NCI-H2081 treated with DMSO at 0.1 percent for 48 hours (cell line): Measurements from ENCODE around the gene PDGFA.

Experiments used
- DNase-seq: peaks from one replicate; lab custom pipeline; 2025; lab: John Stamatoyannopoulos, UW

The PDGFA gene

DNA sequence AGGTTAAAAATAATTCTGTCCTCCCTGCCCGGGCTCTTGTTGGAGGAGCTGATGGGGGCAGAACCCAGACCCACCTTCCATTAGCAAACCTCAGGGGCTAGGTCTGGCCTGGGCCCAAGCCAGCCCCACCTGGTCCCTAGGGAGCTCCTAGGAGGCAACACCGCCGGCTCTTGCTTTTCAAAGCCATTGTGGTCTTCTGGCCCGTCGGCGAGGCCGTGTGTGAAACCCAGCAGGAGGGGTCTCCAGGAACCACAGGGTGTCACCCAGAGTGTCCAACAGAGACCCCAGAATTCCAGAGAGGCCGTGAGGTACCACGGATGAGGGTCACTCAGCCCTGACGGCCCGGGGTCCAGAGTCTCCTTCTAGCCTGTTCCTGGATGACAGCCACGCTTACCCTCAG is 16.6 kb upstream of the PDGFA start:
- no peak for DNase-seq

- DNase-seq, result no peak
Measured at GRCh38 chr7:534959-535358, 15.3 kb upstream of the PDGFA start.

- DNase-seq, result no peak
Measured at GRCh38 chr7:534075-534474, 14.4 kb upstream of the PDGFA start.

DNA sequence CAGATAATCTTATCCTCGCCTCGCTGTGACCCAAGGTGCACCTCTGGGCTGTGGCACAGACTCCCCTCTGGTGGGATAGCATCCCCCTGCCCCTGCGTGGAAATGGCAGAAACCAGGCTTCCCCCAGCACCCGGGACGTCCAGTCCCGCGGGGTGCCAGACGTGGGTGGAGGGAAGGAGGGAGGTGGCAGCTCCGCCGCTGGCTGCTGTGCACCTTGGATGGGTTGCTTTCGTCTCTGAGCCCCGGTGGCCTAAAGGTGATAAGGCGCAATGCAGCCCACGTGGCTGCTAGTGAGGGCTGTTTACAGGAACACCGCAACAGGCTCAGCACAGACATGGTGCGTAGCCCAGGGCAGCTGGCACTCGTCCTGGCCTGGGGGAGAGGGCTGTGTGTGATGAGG is 13.6 kb upstream of the PDGFA start:
- no peak for DNase-seq

DNA sequence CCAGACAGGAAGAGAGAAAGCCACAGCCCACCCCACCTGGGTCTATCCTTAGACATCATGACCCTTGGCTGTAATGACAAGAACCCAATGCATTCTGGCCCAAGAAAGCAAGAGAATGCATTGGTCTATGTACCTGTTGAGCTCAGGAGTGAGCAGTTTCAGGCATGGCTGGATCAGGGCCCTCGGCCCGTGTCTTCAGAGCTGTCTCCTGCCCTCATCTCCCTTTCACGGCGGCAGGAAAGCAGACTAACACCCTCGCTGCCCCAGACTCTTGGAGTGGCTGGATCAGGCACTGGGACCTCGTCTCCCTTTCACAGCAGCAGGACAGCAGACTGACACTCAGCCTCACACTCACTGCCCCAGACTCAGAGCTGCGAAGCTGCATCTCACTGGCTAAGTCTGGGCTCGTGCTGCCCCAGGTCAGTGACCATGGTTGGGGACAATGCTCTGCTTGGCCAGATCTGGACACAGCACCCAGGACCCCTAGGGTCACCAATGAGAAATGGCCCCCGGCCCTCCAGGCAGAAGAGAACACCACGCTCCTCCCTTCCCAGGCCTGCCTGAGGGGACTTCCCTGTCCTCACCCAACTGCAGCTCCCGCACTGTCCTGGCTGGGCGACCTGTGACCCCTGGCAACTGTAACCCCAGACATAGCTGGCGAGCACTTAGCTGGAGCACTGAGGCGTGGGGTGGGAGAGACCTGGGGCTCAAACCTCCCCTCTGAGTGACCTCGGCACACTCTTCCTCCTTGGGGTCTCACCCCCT is 12.9 kb upstream of the PDGFA start:
- DNase-seq, result no peak

- DNase-seq, result no peak
Measured at GRCh38 chr7:531777-532176, 12.1 kb upstream of the PDGFA start.

- no peak for DNase-seq
Measured at GRCh38 chr7:528451-528850, 8.8 kb upstream of the PDGFA start.

DNA sequence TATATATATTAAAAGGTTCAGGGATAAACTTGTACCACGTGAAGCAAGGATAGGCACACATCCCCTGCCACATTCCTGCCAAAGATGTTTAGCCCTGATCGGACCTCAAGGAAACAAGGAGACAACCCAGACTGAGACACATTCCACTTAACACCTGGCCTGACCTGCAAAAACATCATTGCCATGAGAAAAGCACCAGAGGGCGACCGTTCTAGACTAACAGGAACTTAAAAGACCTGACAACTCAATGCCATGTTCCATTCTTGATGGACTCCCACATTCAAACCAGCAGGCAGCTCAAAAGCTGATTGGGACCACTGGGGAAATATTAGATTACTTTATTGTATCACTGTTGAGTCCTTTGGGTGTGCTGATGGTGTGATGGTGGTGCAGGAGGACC is 8.1 kb upstream of the PDGFA start:
- no peak for DNase-seq

DNA sequence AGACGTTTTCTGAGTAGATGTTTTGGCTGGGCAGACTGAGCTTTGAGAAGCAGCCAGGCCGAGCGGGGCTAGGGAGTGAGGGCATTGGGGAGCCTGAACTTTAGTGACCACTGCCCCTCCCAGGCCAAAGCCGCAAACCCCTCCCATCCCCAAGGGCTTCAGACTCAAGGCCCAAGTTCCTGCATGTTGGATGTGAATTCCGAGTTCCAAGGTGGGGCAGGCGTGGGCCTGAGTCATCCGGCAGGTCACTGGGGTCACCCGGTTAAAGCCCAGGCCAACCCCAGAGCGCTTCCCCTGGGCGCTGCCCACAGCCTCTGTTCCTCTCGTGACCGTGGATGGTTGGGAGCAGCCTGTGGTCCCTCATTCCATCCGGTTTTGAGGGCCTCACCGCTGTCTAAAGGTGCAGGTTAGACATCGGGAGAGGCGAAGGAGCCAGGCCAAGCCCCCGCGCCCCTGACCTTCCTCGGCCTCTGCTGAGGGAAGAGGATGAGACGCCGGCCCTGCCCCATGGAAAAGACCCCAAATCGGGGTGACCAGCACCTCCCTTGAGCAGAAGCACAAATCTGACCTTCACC is 6.9 kb upstream of the PDGFA start:
- DNase-seq, result no peak

DNA sequence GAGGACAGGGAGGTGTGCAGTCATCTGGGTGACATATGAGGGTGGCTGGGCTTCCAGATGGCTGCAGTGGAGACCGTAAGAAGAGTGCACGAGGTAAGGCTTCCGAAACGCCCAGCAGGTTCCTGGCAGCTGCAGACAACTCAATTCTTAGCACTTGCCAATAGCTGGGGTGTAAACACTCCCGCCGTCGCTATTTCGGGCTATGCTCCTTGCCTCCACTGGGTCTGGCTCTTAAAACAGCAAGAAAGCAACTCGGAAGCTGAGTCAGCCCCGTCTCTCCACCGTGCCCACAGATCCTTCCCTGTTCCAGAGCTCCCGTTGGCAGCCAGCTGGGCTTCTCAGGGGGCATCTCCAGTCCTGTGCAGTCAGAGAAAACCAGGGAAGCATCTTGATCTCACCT is 6.1 kb upstream of the PDGFA start:
- no peak for DNase-seq

- no peak for DNase-seq
Measured at GRCh38 chr7:524800-525199, 5.2 kb upstream of the PDGFA start.

DNA sequence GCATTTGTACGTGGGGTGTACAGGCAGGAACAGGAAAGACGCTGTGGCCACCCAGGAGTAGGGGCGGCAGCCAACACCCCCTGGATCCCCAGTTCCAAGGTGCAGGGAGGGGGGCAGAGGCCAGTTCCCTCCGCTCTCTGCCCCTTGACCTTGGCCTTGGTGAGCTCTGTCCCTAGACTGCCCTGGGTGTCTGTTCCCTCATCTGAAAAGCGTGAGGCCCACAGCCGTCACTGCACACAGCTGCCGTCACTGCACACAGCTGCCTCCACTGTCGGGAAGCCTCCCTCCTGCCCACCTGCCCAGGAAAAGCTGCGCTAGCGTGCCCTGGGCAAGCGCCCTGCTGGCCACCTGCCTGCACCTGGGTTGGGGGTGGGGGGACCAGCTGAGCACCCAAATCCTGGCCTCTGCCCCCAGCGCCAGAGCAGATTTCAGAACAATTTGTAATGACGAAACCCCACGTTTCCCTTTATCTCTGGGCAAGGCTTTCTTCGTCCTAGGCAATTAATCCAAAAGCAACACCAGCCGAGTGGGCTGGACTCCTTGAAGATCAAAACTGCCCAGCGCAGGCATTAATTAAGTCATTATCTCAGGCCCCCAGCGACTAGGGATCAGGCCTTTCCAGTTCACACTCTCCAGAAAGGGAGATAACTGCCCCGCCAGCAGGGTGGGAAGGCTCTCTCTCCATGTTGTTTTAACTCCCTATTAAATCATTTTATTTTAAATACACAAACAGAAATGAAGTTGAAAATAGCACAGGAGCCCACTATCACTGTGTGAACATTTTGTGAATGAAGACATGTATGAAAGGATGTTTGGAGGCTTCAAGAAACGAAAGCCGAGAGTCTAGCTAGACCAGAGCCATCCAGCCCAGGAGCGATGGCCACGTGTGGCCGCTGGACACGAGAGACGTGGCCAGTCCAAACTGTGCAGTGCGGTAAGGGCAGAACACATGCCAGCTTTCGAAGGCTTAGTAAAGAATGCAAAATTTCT is 4.0 kb upstream of the PDGFA start:
- DNase-seq, result no peak

- no peak for DNase-seq
Measured at GRCh38 chr7:522951-523314, 3.3 kb upstream of the PDGFA start.

DNA sequence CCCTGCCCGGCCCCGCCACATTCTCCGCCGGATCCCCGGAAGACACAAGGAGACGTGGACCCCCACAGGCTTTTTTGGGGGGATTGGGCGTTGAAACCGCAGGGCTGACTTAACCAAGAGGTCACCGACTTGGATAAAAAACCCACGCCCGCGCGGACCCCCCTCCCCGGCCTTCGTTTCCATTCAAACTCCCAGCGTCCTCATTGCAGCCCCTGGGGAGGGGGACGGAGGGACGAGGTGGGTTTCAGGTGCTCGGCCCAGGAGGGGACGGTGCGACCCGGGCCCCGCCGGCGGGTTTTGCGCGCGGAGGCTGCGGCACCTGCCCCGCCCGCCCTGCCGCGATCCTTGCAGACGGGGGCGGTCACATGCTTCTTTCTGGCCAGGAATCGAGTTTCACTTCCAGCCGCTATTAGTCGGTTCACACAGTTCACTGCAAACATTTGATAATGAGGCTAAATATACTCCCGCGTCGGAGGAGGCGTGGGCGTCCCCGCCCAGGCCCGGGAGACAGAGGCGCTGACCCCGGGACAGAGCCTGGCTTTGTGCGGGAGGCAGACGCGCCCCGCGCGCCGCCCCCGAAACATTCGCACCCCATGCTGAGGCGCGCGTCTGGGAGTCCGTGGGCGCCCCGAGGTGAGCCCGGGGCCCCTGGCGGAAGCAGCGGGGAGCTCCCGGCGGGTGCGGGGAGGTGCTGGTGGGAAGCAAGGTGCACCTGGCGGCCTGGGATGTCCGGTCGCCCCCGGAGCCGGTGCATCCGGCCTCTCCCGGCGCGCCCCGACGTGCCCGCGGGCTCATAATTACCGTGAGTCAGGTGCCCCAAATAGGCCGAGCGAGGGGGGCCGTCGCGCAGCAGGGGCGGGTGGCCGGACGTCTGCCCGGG is 2.7 kb upstream of the PDGFA start:
- DNase-seq, result no peak

- DNase-seq, result no peak
Measured at GRCh38 chr7:521221-522070, 1.8 kb upstream of the PDGFA start.

GRCh38 chr7:520503-521161 is 986 bp upstream of the PDGFA start:
- DNase-seq, result no peak

DNA sequence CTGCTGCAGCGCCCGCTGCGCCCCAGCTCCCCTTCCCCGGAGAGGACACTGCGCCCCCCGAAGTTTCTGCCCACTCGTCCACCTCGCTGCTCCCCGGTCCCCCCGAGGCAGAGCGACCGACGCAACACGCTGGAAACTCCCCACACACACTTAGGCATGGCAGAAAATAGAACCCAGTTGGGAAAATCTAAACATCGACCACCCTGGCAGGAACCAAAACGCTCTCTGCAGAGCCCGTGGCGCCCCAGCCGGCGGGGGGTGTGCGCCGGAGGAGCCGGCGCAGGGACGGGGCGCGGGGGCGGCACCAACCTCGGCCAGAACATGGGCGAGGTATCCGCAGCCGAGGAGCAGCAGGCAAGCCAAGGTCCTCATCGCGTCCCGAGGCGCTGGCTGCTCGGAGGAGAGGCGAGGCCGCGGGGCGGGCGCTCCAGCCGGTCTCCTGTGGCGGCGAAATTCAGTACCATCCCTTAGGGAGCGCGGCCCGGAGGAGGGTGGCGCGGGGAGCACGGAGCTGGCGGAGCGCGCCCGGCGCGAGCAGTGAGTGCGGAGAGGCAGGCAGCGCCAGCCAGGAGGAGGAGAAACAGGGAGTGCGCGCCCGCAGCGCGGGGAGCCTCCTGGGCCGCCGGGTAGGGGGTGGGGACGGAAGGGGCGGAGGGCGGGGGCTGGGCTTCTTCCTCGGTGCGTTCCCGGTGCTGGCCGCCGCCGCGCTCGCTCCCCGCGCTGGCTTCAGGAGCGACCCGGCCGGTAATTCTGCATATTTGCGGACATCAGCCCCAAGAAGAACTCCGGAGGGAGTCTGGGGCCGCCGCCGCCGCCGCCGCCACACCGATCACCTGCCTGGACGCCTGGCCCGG is 789 bp downstream of the PDGFA start:
- no peak for DNase-seq

- DNase-seq, result no peak
Measured at GRCh38 chr7:517774-518629, 1.6 kb downstream of the PDGFA start.
